Measurements from ENCODE around the gene TSPAN10. TPM values are rescaled to one million over a fixed set of nuclear protein-coding genes. Genes with fewer than 3 reads are reported as not detected.
A peak's percentile ranks its signal among the peaks of the same experiment; 100 is the strongest.

TSPAN10 gene
- total and polyA plus RNA-seq, 2 of the 13 experiments (the other 11 are each of a cell fraction or from before 2014, with no cell fraction given), result 0.54 to 0.75 TPM

GRCh38 chr17:81659038-81659437 lies 22.0 kb downstream of the TSPAN10 start (continued):
- TF ChIP-seq THRA (CRISPR knock-in tag; IDR thresholded peaks at IDR 0.05; ENCODE audit: borderline replicate concordance), result 0 out of 2 replicates have a peak, but pooled peaks have one; percentile 19
- TF ChIP-seq TOPORS (CRISPR knock-in tag; IDR thresholded peaks at IDR 0.05), result no peak
- peak; percentile 45; the same call in 1 of the 2 replicates for TF ChIP-seq SAP130 (CRISPR knock-in tag; IDR thresholded peaks at IDR 0.05; ENCODE audit: low read depth)
- peak; percentile 45; the same call in 1 of the 2 replicates for TF ChIP-seq MIXL1 (CRISPR knock-in tag; IDR thresholded peaks at IDR 0.05)
- TF ChIP-seq NR2F6 (IDR thresholded peaks at IDR 0.05), result no peak
- 0 out of 2 replicates have a peak, but pooled peaks have one; percentile 27 for TF ChIP-seq NR2F6 (CRISPR knock-in tag; IDR thresholded peaks at IDR 0.05)
- no peak for TF ChIP-seq HOXA9 (CRISPR knock-in tag; IDR thresholded peaks at IDR 0.05; ENCODE audit: borderline replicate concordance)
- TF ChIP-seq, protein P1, sequence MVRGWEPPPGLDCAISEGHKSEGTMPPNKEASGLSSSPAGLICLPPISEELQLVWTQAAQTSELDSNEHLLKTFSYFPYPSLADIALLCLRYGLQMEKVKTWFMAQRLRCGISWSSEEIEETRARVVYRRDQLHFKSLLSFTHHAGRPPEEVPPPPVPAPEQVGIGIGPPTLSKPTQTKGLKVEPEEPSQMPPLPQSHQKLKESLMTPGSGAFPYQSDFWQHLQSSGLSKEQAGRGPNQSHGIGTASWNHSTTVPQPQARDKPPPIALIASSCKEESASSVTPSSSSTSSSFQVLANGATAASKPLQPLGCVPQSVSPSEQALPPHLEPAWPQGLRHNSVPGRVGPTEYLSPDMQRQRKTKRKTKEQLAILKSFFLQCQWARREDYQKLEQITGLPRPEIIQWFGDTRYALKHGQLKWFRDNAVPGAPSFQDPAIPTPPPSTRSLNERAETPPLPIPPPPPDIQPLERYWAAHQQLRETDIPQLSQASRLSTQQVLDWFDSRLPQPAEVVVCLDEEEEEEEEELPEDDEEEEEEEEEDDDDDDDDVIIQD (CRISPR knock-in tag; IDR thresholded peaks at IDR 0.05; ENCODE audit: low read depth), result 0 out of 2 replicates have a peak, but pooled peaks have one; percentile 21
- TF ChIP-seq RCOR2 (CRISPR knock-in tag; IDR thresholded peaks at IDR 0.05), result peak; percentile 34; the same call in 1 of the 2 replicates
- TF ChIP-seq RXRB (CRISPR knock-in tag; IDR thresholded peaks at IDR 0.05; ENCODE audit: borderline replicate concordance), result peak; percentile 43; the same call in 1 of the 2 replicates
- TF ChIP-seq, protein P2, sequence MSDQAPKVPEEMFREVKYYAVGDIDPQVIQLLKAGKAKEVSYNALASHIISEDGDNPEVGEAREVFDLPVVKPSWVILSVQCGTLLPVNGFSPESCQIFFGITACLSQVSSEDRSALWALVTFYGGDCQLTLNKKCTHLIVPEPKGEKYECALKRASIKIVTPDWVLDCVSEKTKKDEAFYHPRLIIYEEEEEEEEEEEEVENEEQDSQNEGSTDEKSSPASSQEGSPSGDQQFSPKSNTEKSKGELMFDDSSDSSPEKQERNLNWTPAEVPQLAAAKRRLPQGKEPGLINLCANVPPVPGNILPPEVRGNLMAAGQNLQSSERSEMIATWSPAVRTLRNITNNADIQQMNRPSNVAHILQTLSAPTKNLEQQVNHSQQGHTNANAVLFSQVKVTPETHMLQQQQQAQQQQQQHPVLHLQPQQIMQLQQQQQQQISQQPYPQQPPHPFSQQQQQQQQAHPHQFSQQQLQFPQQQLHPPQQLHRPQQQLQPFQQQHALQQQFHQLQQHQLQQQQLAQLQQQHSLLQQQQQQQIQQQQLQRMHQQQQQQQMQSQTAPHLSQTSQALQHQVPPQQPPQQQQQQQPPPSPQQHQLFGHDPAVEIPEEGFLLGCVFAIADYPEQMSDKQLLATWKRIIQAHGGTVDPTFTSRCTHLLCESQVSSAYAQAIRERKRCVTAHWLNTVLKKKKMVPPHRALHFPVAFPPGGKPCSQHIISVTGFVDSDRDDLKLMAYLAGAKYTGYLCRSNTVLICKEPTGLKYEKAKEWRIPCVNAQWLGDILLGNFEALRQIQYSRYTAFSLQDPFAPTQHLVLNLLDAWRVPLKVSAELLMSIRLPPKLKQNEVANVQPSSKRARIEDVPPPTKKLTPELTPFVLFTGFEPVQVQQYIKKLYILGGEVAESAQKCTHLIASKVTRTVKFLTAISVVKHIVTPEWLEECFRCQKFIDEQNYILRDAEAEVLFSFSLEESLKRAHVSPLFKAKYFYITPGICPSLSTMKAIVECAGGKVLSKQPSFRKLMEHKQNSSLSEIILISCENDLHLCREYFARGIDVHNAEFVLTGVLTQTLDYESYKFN (CRISPR knock-in tag; conservative IDR thresholded peaks at IDR 0.05), result peak; percentile 76
- TF ChIP-seq ZNF235 (CRISPR knock-in tag; IDR thresholded peaks at IDR 0.05; ENCODE audit: borderline replicate concordance), result no peak
- peak; percentile 23; the same call in 1 of the 2 replicates for TF ChIP-seq ARID4A (CRISPR knock-in tag; IDR thresholded peaks at IDR 0.05; ENCODE audit: borderline replicate concordance)
- no peak for TF ChIP-seq TFDP1 (CRISPR knock-in tag; IDR thresholded peaks at IDR 0.05; ENCODE audit: borderline replicate concordance)
- TF ChIP-seq TEAD3 (CRISPR knock-in tag; optimal IDR thresholded peaks at IDR 0.05; ENCODE audit: borderline replicate concordance), result peak; percentile 96
- TF ChIP-seq MEIS1 (CRISPR knock-in tag; IDR thresholded peaks at IDR 0.05; ENCODE audit: borderline replicate concordance), result 0 out of 2 replicates have a peak, but pooled peaks have one; percentile 33
- TF ChIP-seq MEF2D (CRISPR knock-in tag; IDR thresholded peaks at IDR 0.05), result peak; percentile 87
- TF ChIP-seq TBX2 (CRISPR knock-in tag; IDR thresholded peaks at IDR 0.05; ENCODE audit: borderline replicate concordance), result no peak
- TF ChIP-seq CEBPB (IDR thresholded peaks at IDR 0.05; ENCODE audit: borderline replicate concordance, low read depth, low read length), result no peak

All from HepG2 (cell line).